WERI-Rb-1 (cell line): ENCODE data around the gene LAMB4.
"Not testable (repeated sequence)": the region's sequence is repeated elsewhere in the genome, so short reads cannot be mapped to it uniquely, and the experiment has no call there.

Source experiments
- DNase-seq: peaks from one replicate; pipeline ENCODE4 v3.0.0-alpha.2; 2020
- H3K27ac ChIP-seq: fragments of 250-450 bp; sonication (Bioruptor Pico); 2 replicates; pipeline ENCODE4 v1.5.1; 2020; ENCODE audit warnings: mild to moderate bottlenecking, moderate library complexity
- H3K27me3 ChIP-seq: fragments of 250-450 bp; sonication (Bioruptor Pico); 2 replicates; pipeline ENCODE4 v1.5.1; 2021; ENCODE audit warnings: mild to moderate bottlenecking, low read depth, moderate library complexity; ENCODE audit not compliant: insufficient read depth, severe bottlenecking
- H3K36me3 ChIP-seq: fragments of 250-450 bp; sonication (Bioruptor Pico); 2 replicates; pipeline ENCODE4 v1.5.1; 2020; ENCODE audit warnings: mild to moderate bottlenecking, moderate library complexity
- H3K4me3 ChIP-seq: 2 replicates; pipeline ENCODE4 v1.5.1; 2011; ENCODE audit warnings: low read depth, mild to moderate bottlenecking, control low read depth, low read length
- H3K9me3 ChIP-seq: fragments of 250-450 bp; sonication (Bioruptor Pico); 2 replicates; pipeline ENCODE4 v1.5.1; 2021; ENCODE audit warnings: mild to moderate bottlenecking, moderate library complexity; ENCODE audit not compliant: severe bottlenecking
- TF ChIP-seq, protein P1 (sequence below): IDR thresholded peaks from 2 replicates; pipeline ENCODE4 v1.5.1; 2011; ENCODE audit warnings: low read depth, mild to moderate bottlenecking, control low read depth, inconsistent platforms, low read length

LAMB4 gene

DNA sequence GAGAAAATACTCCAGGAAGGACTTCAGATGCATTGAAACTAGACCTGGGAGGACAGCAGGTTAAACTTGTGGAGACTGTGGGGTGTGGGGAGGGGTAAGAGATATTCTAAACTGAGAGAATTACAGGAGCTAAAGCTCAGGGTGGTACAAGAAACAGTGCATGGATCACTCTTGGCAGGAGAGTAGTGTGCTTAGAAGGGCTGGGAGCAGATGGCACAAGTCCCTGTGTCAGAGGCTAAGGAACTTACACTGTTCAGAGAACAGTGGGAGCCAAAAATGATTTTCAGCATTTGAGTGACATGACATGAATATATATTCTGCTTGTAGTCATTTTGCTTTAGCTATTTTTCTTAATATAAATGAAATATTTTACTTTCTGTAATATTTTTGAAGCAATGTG lies 91.2 kb downstream of the LAMB4 start:
- TF ChIP-seq, protein P1, sequence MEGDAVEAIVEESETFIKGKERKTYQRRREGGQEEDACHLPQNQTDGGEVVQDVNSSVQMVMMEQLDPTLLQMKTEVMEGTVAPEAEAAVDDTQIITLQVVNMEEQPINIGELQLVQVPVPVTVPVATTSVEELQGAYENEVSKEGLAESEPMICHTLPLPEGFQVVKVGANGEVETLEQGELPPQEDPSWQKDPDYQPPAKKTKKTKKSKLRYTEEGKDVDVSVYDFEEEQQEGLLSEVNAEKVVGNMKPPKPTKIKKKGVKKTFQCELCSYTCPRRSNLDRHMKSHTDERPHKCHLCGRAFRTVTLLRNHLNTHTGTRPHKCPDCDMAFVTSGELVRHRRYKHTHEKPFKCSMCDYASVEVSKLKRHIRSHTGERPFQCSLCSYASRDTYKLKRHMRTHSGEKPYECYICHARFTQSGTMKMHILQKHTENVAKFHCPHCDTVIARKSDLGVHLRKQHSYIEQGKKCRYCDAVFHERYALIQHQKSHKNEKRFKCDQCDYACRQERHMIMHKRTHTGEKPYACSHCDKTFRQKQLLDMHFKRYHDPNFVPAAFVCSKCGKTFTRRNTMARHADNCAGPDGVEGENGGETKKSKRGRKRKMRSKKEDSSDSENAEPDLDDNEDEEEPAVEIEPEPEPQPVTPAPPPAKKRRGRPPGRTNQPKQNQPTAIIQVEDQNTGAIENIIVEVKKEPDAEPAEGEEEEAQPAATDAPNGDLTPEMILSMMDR, result no peak
- Histone ChIP-seq H3K27ac (peak overlapping the region; percentile 88), H3K36me3 (no peaks in the 10 kb centered on the region), H3K4me3 (no peak overlapping the region), H3K27me3 (no peaks in the 10 kb centered on the region), H3K9me3 (no peaks in the 10 kb centered on the region)
- peak; percentile 43 for DNase-seq

DNA sequence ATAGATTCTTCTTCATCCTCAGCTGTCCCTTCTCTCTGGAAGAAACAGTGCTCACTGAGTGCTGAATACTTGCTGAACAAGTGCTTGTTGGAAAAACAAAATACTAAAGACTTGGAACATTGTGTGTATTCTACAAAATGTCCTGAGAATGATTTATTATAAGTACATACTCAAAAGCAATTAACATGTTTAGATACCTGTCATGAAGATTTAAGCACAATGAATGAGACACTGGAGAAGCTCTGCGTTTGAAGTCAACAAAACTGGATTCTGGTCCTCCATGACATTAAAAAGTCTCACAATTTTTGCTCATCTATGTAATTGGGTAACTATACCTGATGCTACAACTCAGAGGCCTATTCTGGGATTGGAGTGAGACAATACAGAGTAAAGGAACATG lies 92.4 kb downstream of the LAMB4 start:
- H3K9me3 ChIP-seq, result no peaks in the 10 kb centered on the region
- no peaks in the 10 kb centered on the region for H3K27me3 ChIP-seq
- H3K27ac ChIP-seq, result peak overlapping the region; percentile 88
- TF ChIP-seq, protein P1, result no peak
- no peaks in the 10 kb centered on the region for H3K36me3 ChIP-seq
- DNase-seq, result no peak
- H3K4me3 ChIP-seq, result peak overlapping the region; percentile 2; the same call in 1 of the 2 replicates

GRCh38 chr7:108037140-108037539 lies 93.0 kb downstream of the LAMB4 start:
- peak; percentile 59 for DNase-seq
- H3K9me3 ChIP-seq, result no peaks in the 10 kb centered on the region
- no peaks in the 10 kb centered on the region for H3K36me3 ChIP-seq
- H3K4me3 ChIP-seq, result peak overlapping the region; percentile 24
- H3K27ac ChIP-seq, result peak overlapping the region; percentile 88
- no peaks in the 10 kb centered on the region for H3K27me3 ChIP-seq
- TF ChIP-seq, protein P1, result no peak

DNA sequence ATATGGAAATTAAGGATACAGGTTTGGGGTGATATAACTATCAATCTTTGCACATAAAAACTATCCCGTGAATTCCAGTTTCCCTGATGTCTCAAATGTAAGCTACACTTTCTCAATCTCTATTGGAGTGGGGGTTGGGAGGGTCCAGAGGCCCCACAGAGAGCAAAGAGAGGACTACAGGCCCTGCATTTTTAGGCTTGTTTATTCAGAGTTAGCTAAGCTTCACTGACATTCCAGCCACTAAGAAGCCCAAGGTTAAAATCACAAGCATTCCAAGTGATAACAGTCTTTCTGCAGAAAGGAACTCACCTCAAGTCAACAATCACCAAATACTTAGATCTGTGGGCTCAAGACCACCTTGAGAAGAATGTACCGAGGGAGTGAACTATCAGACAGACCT lies 95.6 kb downstream of the LAMB4 start:
- no peak for DNase-seq
- Histone ChIP-seq H3K27ac (no peak overlapping the region), H3K36me3 (no peaks in the 10 kb centered on the region), H3K4me3 (no peak overlapping the region), H3K9me3 (no peaks in the 10 kb centered on the region), H3K27me3 (no peaks in the 10 kb centered on the region)
- TF ChIP-seq, protein P1, result no peak

- Histone ChIP-seq H3K27me3 (no peaks in the 10 kb centered on the region), H3K9me3 (no peaks in the 10 kb centered on the region), H3K4me3 (no peak overlapping the region), H3K27ac (no peak overlapping the region), H3K36me3 (no peaks in the 10 kb centered on the region)
- no peak for DNase-seq
- TF ChIP-seq, protein P1, result no peak
Observed at GRCh38 chr7:108033776-108034497, 96.2 kb downstream of the LAMB4 start.

GRCh38 chr7:108033309-108033708 lies 96.9 kb downstream of the LAMB4 start:
- not testable (repeated sequence) for H3K4me3 ChIP-seq, H3K27ac ChIP-seq, DNase-seq, H3K27me3 ChIP-seq, H3K9me3 ChIP-seq, H3K36me3 ChIP-seq
